Fibroblast of upper back skin (primary cell): Measurements from ENCODE around the gene MTMR6.

Experiments
- DNase-seq: peaks from one replicate; pipeline ENCODE4 v3.0.0-alpha.2; 2013

The MTMR6 gene

GRCh38 chr13:25276748-25277147, 10.5 kb downstream of the MTMR6 start:
- DNase-seq: peak; percentile 20

GRCh38 chr13:25268561-25268960, 18.7 kb downstream of the MTMR6 start:
- DNase-seq: no peak

GRCh38 chr13:25267715-25268114, 19.6 kb downstream of the MTMR6 start:
- peak; percentile 17 for DNase-seq

- DNase-seq: no peak
Observed at GRCh38 chr13:25266706-25267105, 20.6 kb downstream of the MTMR6 start.

- DNase-seq: no peak
Observed at GRCh38 chr13:25262261-25262660, 25.0 kb downstream of the MTMR6 start.

- no peak for DNase-seq
Observed at GRCh38 chr13:25253702-25254101, 33.6 kb downstream of the MTMR6 start.

- no peak for DNase-seq
Observed at GRCh38 chr13:25252752-25253151, 34.5 kb downstream of the MTMR6 start.

- DNase-seq: no peak
Observed at GRCh38 chr13:25252225-25252624, 35.1 kb downstream of the MTMR6 start.

GRCh38 chr13:25249001-25249543, 38.2 kb downstream of the MTMR6 start:
- DNase-seq: peak; percentile 49

GRCh38 chr13:25248071-25248470, 39.2 kb downstream of the MTMR6 start:
- DNase-seq: no peak

- no peak for DNase-seq
Observed at GRCh38 chr13:25247360-25247759, 39.9 kb downstream of the MTMR6 start.

- no peak for DNase-seq
Observed at GRCh38 chr13:25244123-25244522, 43.2 kb downstream of the MTMR6 start.

- DNase-seq: no peak
Observed at GRCh38 chr13:25242956-25243355, 44.3 kb downstream of the MTMR6 start.

GRCh38 chr13:25241007-25241406, 46.3 kb downstream of the MTMR6 start:
- DNase-seq: no peak

GRCh38 chr13:25237083-25237482, 50.2 kb downstream of the MTMR6 start:
- DNase-seq: no peak

GRCh38 chr13:25233861-25234260, 53.4 kb downstream of the MTMR6 start:
- DNase-seq: no peak

- DNase-seq: peak; percentile 12
Observed at GRCh38 chr13:25232937-25233515, 54.3 kb downstream of the MTMR6 start.

- DNase-seq: no peak
Observed at GRCh38 chr13:25231517-25231916, 55.8 kb downstream of the MTMR6 start.

GRCh38 chr13:25227690-25228089, 59.6 kb downstream of the MTMR6 start:
- no peak for DNase-seq

- DNase-seq: no peak
Observed at GRCh38 chr13:25225970-25226369, 61.3 kb downstream of the MTMR6 start.

- DNase-seq: no peak
Observed at GRCh38 chr13:25224151-25224550, 63.1 kb downstream of the MTMR6 start.

GRCh38 chr13:25222740-25223139, 64.5 kb downstream of the MTMR6 start:
- DNase-seq: no peak

- DNase-seq: no peak
Observed at GRCh38 chr13:25218019-25218418, 69.3 kb downstream of the MTMR6 start.

GRCh38 chr13:25217023-25217885, 70.0 kb downstream of the MTMR6 start:
- peak; percentile 36 for DNase-seq
